Measurements from ENCODE around the gene DRC3.

- no peak for TF ChIP-seq CTCF (IDR thresholded peaks at IDR 0.05)
- no peak for TF ChIP-seq POLR2AphosphoS5 (IDR thresholded peaks at IDR 0.05)
- no peak for TF ChIP-seq POLR2A (IDR thresholded peaks at IDR 0.05; ENCODE audit: low read depth)
- TF ChIP-seq EP300 (IDR thresholded peaks at IDR 0.05): no peak
Observed at GRCh38 chr17:17985555-17985954, 12.9 kb downstream of the DRC3 start.

All from esophagus muscularis mucosa (tissue), 4 donors.